Cardiac fibroblast (primary cell): ENCODE results near the gene PHACTR4.
"Not testable (repeated sequence)": the region's sequence is repeated elsewhere in the genome, so short reads cannot be mapped to it uniquely, and the experiment has no call there.

ENCODE experiments used
- DNase-seq, 2 donors: peaks; one replicate each; pipeline versions ENCODE4 v3.0.0 to v3.0.0-alpha.2; 2010; ENCODE audit warnings: low read depth in 2 of 2
- H3K4me3 ChIP-seq, 2 donors: replicated peaks in 1 of 2; 1 replicate in 1 of 2; 2 replicates in 1 of 2; pipeline ENCODE4 v1.5.1; 2011; ENCODE audit warnings: low read depth in 2 of 2, low read length in 2 of 2, mild to moderate bottlenecking in 2 of 2, moderate library complexity in 1 of 2
- CTCF ChIP-seq: IDR thresholded peaks from one replicate; pipeline ENCODE4 v1.5.1; 2011; ENCODE audit warnings: low read depth, mild to moderate bottlenecking, low read length, inconsistent platforms

The PHACTR4 gene

GRCh38 chr1:28447679-28448078 lies 78.1 kb downstream of the PHACTR4 start:
- no peak for TF ChIP-seq CTCF
- DNase-seq = no peak
- H3K4me3 ChIP-seq = no peak overlapping the region

DNA sequence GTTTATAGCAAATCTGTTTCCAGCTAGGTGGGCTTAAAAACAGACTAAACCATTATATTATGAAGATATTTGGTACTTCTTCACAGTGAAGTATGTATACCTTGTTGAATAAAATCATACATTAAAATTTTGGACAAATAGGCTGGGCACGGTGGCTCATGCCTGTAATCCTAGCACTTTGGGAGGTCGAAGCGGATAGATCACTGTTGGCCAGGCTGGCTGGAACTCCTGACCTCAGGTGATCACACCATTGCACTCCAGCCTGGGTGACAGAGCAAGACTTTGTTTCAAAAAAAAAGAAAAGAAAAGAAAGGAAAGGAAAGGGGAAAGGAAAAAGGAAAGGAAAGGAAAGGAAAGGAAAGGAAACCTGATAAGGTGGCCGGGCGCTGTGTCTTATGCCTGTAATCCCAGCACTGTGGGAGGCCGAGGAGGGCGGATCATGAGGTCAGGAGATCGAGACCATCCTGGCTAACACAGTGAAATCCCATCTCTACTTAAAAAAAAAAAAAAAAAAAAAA lies 78.6 kb downstream of the PHACTR4 start:
- not testable (repeated sequence) for DNase-seq, H3K4me3 ChIP-seq

GRCh38 chr1:28449904-28450303 lies 80.4 kb downstream of the PHACTR4 start:
- TF ChIP-seq CTCF = no peak
- H3K4me3 ChIP-seq = no peak overlapping the region
- DNase-seq = peak; percentile 64 to 68

- no peak overlapping the region for H3K4me3 ChIP-seq
- DNase-seq = no peak
- no peak for TF ChIP-seq CTCF
Measured at GRCh38 chr1:28450561-28450960, 81.0 kb downstream of the PHACTR4 start.

GRCh38 chr1:28451011-28451410 lies 81.5 kb downstream of the PHACTR4 start:
- no peak for DNase-seq
- no peak for TF ChIP-seq CTCF

DNA sequence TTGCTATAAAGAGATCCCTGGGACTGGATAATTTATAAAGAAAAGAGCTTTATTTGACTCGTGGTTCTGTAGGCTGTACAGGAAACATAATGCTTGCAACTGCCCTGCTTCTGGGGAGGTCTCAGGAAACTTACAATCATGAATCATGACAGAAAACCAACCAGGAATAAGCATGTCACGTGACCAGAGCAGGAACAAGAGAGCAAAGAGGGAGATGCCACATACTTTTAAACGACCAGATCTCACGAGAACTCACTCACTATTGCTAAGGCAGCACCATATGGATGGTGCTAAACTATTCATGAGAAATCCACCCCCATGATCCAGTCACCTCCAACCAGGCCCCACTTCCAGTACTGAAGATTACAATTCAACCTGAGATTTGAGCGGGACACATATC lies 86.5 kb downstream of the PHACTR4 start:
- DNase-seq = peak; percentile 82 to 92
- TF ChIP-seq CTCF = no peak
- H3K4me3 ChIP-seq = no peak overlapping the region

More at GRCh38 chr1:28451011-28451410, 81.5 kb downstream of the PHACTR4 start:
- no peak overlapping the region for H3K4me3 ChIP-seq

- TF ChIP-seq CTCF = no peak
- H3K4me3 ChIP-seq = no peak overlapping the region
- no peak for DNase-seq
Measured at GRCh38 chr1:28457678-28458077, 88.1 kb downstream of the PHACTR4 start.
